H9 (cell line): ENCODE results near the gene CFAP161. TPM values are rescaled to one million over a fixed set of nuclear protein-coding genes. Genes with fewer than 3 reads are reported as not detected.

Experiments used
- DNase-seq: peaks from one replicate; pipeline ENCODE4 v3.0.0-alpha.2; 2017
- H2AFZ ChIP-seq: one replicate; pipeline ENCODE4 v1.6.1; 2013; ENCODE audit warnings: mild to moderate bottlenecking, low read length, control low read depth, moderate library complexity
- H2AK5ac ChIP-seq: 2 replicates; pipeline ENCODE4 v1.6.1; 2013; ENCODE audit warnings: low read length, control low read depth, mixed read lengths; ENCODE audit not compliant: insufficient read length
- H2BK120ac ChIP-seq: one replicate; pipeline ENCODE4 v1.6.1; 2013; ENCODE audit warnings: low read depth, mild to moderate bottlenecking, low read length, control low read depth, inconsistent platforms; ENCODE audit not compliant: poor library complexity, severe bottlenecking
- H2BK12ac ChIP-seq: 2 replicates; pipeline ENCODE4 v1.6.1; 2013; ENCODE audit warnings: low read length, control low read depth, mixed read lengths, low read depth; ENCODE audit not compliant: insufficient read length
- H2BK15ac ChIP-seq: 2 replicates; pipeline ENCODE4 v1.6.1; 2013; ENCODE audit warnings: low read depth, low read length, control low read depth
- H2BK20ac ChIP-seq: one replicate; pipeline ENCODE4 v1.6.1; 2013; ENCODE audit warnings: low read depth, mild to moderate bottlenecking, low read length, control low read depth, inconsistent platforms; ENCODE audit not compliant: poor library complexity, severe bottlenecking
- H2BK5ac ChIP-seq: 2 replicates; pipeline ENCODE4 v1.6.1; 2013; ENCODE audit warnings: low read length, control low read depth, mixed read lengths; ENCODE audit not compliant: insufficient read length
- H3K14ac ChIP-seq: 2 replicates; pipeline ENCODE4 v1.6.1; 2013; ENCODE audit warnings: low read length, control low read depth; ENCODE audit not compliant: insufficient read depth
- H3K18ac ChIP-seq: 2 replicates; pipeline ENCODE4 v1.6.1; 2013; ENCODE audit warnings: low read depth, mild to moderate bottlenecking, mixed read lengths, low read length, control low read depth; ENCODE audit not compliant: insufficient read length
- H3K23ac ChIP-seq: 2 replicates; pipeline ENCODE4 v1.6.1; 2013; ENCODE audit warnings: low read length, control low read depth, mixed read lengths, low read depth; ENCODE audit not compliant: insufficient read length
- H3K23me2 ChIP-seq: 2 replicates; pipeline ENCODE4 v1.6.1; 2013; ENCODE audit warnings: low read depth, mild to moderate bottlenecking, mixed read lengths, low read length, control low read depth; ENCODE audit not compliant: insufficient read length, poor library complexity, severe bottlenecking
- H3K27ac ChIP-seq: 2 replicates; pipeline ENCODE4 v1.5.1; 2013; ENCODE audit warnings: low read length, control low read depth, mixed read lengths, low read depth; ENCODE audit not compliant: insufficient read length
- H3K27me3 ChIP-seq: 2 replicates; pipeline ENCODE4 v1.6.1; 2013; ENCODE audit warnings: low read length, control low read depth, inconsistent platforms; ENCODE audit not compliant: insufficient read depth
- H3K4ac ChIP-seq: 2 replicates; pipeline ENCODE4 v1.6.1; 2013; ENCODE audit warnings: low read depth, mild to moderate bottlenecking, control low read depth, inconsistent platforms, low read length, moderate library complexity
- H3K4me1 ChIP-seq: 2 replicates; pipeline ENCODE4 v1.6.1; 2013; ENCODE audit warnings: low read length, control low read depth, inconsistent platforms; ENCODE audit not compliant: insufficient read depth
- H3K4me2 ChIP-seq: 2 replicates; pipeline ENCODE4 v1.6.1; 2013; ENCODE audit warnings: low read length, control low read depth, mixed read lengths; ENCODE audit not compliant: insufficient read length, insufficient read depth
- H3K56ac ChIP-seq: 2 replicates; pipeline ENCODE4 v1.6.1; 2013; ENCODE audit warnings: low read depth, mild to moderate bottlenecking, mixed read lengths, low read length, control low read depth; ENCODE audit not compliant: insufficient read length
- H3K79me1 ChIP-seq: 2 replicates; pipeline ENCODE4 v1.6.1; 2013; ENCODE audit warnings: low read depth, mild to moderate bottlenecking, moderate library complexity, low read length, control low read depth, inconsistent platforms; ENCODE audit not compliant: insufficient read depth, poor library complexity, severe bottlenecking
- H3K79me2 ChIP-seq: 2 replicates; pipeline ENCODE4 v1.6.1; 2013; ENCODE audit warnings: low read length, control low read depth, inconsistent platforms; ENCODE audit not compliant: insufficient read depth
- H3K9ac ChIP-seq: 2 replicates; pipeline ENCODE4 v1.6.1; 2013; ENCODE audit warnings: low read length, control low read depth, mixed read lengths; ENCODE audit not compliant: insufficient read length; ENCODE audit errors: extremely low read depth
- H3K9me3 ChIP-seq: one replicate; pipeline ENCODE4 v1.6.1; 2013; ENCODE audit warnings: low read depth, low read length, inconsistent platforms; ENCODE audit not compliant: control insufficient read depth
- H3T11ph ChIP-seq: one replicate; pipeline ENCODE4 v1.6.1; 2013; ENCODE audit warnings: mild to moderate bottlenecking, low read length, control low read depth, inconsistent platforms
- H4K20me1 ChIP-seq: one replicate; pipeline ENCODE4 v1.6.1; 2013; ENCODE audit not compliant: control insufficient read depth, insufficient read length, insufficient read depth
- H4K5ac ChIP-seq: 2 replicates; pipeline ENCODE4 v1.6.1; 2013; ENCODE audit warnings: low read depth, mild to moderate bottlenecking, mixed read lengths, low read length, control low read depth; ENCODE audit not compliant: insufficient read length
- H4K8ac ChIP-seq: replicated peaks from 2 replicates; pipeline ENCODE4 v1.6.1; 2013; ENCODE audit warnings: low read length, control low read depth, mixed read lengths, low read depth; ENCODE audit not compliant: insufficient read length
- H4K91ac ChIP-seq: 2 replicates; pipeline ENCODE4 v1.6.1; 2013; ENCODE audit warnings: low read depth, mild to moderate bottlenecking, moderate library complexity, mixed read lengths, low read length, control low read depth; ENCODE audit not compliant: insufficient read length
- H3K27ac Mint-ChIP-seq, 3 experiments: 2 replicates in 2 of 3; 3 replicates in 1 of 3; pipeline ENCODE4 v1.8.0; 2020 to 2021; ENCODE audit warnings: mixed read lengths in 3 of 3, mild to moderate bottlenecking in 1 of 3, moderate library complexity in 1 of 3
- H3K27me3 Mint-ChIP-seq: 2 replicates; pipeline ENCODE4 v1.8.0; 2021; ENCODE audit warnings: low read depth, mild to moderate bottlenecking, moderate library complexity, mixed read lengths
- H3K36me3 Mint-ChIP-seq, 3 experiments: 2 replicates in 2 of 3; 3 replicates in 1 of 3; pipeline ENCODE4 v1.8.0; 2020 to 2021; ENCODE audit warnings: low read depth in 3 of 3, mixed read lengths in 3 of 3; ENCODE audit not compliant: insufficient read depth in 1 of 3
- H3K4me1 Mint-ChIP-seq, 2 experiments: 2 replicates each; pipeline ENCODE4 v1.8.0; 2020; ENCODE audit warnings: mixed read lengths in 2 of 2
- H3K4me3 Mint-ChIP-seq, 2 experiments: 2 replicates in 1 of 2; 3 replicates in 1 of 2; pipeline ENCODE4 v1.8.0; 2020 to 2021; ENCODE audit warnings: mild to moderate bottlenecking in 2 of 2, mixed read lengths in 2 of 2, moderate library complexity in 1 of 2
- H3K9me3 Mint-ChIP-seq, 2 experiments: 2 replicates in 1 of 2; 3 replicates in 1 of 2; pipeline ENCODE4 v1.8.0; 2020; ENCODE audit warnings: mild to moderate bottlenecking in 2 of 2, mixed read lengths in 2 of 2, moderate library complexity in 1 of 2
- CTCF ChIP-seq: fragments of 200-600 bp; sonication (generic); conservative IDR thresholded peaks from 3 replicates; pipeline ENCODE4 v1.8.0; 2021; ENCODE audit warnings: antibody characterized with exemption, mild to moderate bottlenecking
- WGBS: extraction: QIAGEN DNeasy Blood & Tissue Kit; methylation state at CpG from one replicate; pipeline ENCODE4 v1.1.7; 2013; ENCODE audit warnings: missing lambda C conversion rate, low lambda C conversion rate, mixed read lengths; ENCODE audit not compliant: insufficient read length; ENCODE audit errors: extremely low coverage; 5-methylcytosine and 5-hydroxymethylcytosine counted together
- total RNA-seq: library from RNA; stranded (reverse); gene quantifications from 2 replicates; pipeline ENCODE4 v1.2.1, GENCODE V29; 2021

CFAP161 gene
- total RNA-seq, 1 experiment from 2014 or later: 0.24 TPM

GRCh38 chr15:81098861-81099651, 35.0 kb upstream of the CFAP161 start:
- no peak overlapping the region for H3K4ac ChIP-seq
- H3K18ac ChIP-seq: no peak overlapping the region
- no peak overlapping the region for H4K91ac ChIP-seq
- WGBS: no CpG with 5 or more reads among the region's 13 CpGs
- DNase-seq: no peak
- H3K14ac ChIP-seq: no peak overlapping the region
- H3K23me2 ChIP-seq: no peaks in the 10 kb centered on the region
- peaks cover 10% of the 10 kb centered on the region for H3K27me3 Mint-ChIP-seq
- H3K56ac ChIP-seq: no peak overlapping the region
- no peaks in the 10 kb centered on the region for H3K79me2 ChIP-seq
- no peak overlapping the region for H2BK15ac ChIP-seq
- no peak overlapping the region for H4K5ac ChIP-seq
- no peaks in the 10 kb centered on the region for H3K27me3 ChIP-seq
- no peak overlapping the region for H2AFZ ChIP-seq
- no peak overlapping the region for H2BK5ac ChIP-seq
- no peak overlapping the region; a peak in 1 of 7 replicates for H3K27ac Mint-ChIP-seq
- H2BK12ac ChIP-seq: no peak overlapping the region
- no peak overlapping the region for H3K27ac ChIP-seq
- H2BK120ac ChIP-seq: no peak overlapping the region
- no peak overlapping the region for H3K4me3 Mint-ChIP-seq
- H2BK20ac ChIP-seq: no peak overlapping the region
- H3K9me3 ChIP-seq: no peaks in the 10 kb centered on the region
- peaks cover 3 to 4% of the 10 kb centered on the region in 2 experiments; a peak in 2 of 4 replicates for H3K4me1 Mint-ChIP-seq
- H3K36me3 Mint-ChIP-seq: no peaks in the 10 kb centered on the region
- no peaks in the 10 kb centered on the region for H4K20me1 ChIP-seq
- no peak for TF ChIP-seq CTCF
- no peak overlapping the region for H3T11ph ChIP-seq
- H4K8ac ChIP-seq: no peak overlapping the region
- H3K79me1 ChIP-seq: no peaks in the 10 kb centered on the region
- H3K4me2 ChIP-seq: no peak overlapping the region
- no peaks in the 10 kb centered on the region for H3K9me3 Mint-ChIP-seq
- no peak overlapping the region for H2AK5ac ChIP-seq
- no peaks in the 10 kb centered on the region for H3K4me1 ChIP-seq
- H3K9ac ChIP-seq: no peak overlapping the region
- no peak overlapping the region for H3K23ac ChIP-seq
